GM06990 (cell line): Measurements from ENCODE around the gene DACT2.

ENCODE experiments used
- DNase-seq: peaks from one replicate; pipeline ENCODE4 v3.0.0-alpha.2; 2011; ENCODE audit not compliant: insufficient read length; ENCODE audit errors: extremely low read depth
- H3K27me3 ChIP-seq: replicated peaks from 2 replicates; pipeline ENCODE4 v1.6.0; 2011; ENCODE audit warnings: low read length; ENCODE audit not compliant: control insufficient read depth, insufficient read depth
- H3K36me3 ChIP-seq: 2 replicates; pipeline ENCODE4 v1.5.1; 2011; ENCODE audit warnings: low read length; ENCODE audit not compliant: control insufficient read depth, insufficient read depth
- H3K4me3 ChIP-seq: replicated peaks from 2 replicates; pipeline ENCODE4 v1.5.1; 2011; ENCODE audit warnings: low read depth, mild to moderate bottlenecking, control low read depth, low read length
- TF ChIP-seq, protein P1 (sequence below): IDR thresholded peaks from 2 replicates; pipeline ENCODE4 v1.5.1; 2011; ENCODE audit warnings: low read length, control low read depth, mild to moderate bottlenecking, inconsistent platforms; ENCODE audit not compliant: insufficient read depth, poor library complexity, severe bottlenecking

DACT2 gene

DNA sequence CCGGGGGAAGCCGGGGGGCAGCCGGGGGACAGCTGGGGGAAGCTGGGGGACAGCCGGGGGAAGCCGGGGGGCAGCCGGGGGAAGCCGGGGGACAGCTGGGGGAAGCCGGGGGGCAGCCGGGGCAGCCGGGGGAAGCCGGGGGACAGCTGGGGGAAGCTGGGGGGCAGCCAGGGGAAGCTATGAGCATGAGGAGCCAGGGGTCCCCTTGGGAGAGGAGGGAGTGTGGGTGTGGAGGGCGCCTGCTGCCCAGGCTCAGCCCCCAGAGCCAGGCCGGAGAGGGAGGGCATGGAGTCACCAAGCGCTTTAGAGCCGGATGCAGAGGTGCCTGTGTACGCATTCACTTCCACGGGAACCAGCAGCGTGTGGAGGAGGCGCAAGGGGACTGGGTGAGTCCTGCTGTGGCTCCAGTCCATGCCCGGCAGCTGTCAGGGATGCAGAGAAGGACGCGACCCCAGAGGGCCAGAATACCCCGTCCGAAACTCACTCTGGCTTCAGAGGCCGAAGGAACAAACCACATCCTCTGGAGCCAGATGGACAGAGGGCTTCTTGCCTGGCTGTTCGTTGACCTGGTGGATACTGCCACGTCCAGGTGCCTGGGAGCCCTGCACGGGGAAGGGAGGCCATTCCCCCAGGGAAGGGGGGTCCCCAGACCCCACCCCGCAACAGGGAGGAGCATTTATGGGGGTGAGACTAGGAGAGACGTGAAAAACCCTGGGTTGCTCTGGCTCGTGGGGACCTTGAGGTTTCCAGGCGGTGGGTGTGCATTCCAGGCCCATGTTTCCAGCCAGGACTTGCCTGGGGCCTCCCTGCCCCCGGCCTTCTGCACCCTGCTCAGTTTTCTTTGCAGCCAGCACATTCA is 26.5 kb upstream of the DACT2 start:
- TF ChIP-seq, protein P1, sequence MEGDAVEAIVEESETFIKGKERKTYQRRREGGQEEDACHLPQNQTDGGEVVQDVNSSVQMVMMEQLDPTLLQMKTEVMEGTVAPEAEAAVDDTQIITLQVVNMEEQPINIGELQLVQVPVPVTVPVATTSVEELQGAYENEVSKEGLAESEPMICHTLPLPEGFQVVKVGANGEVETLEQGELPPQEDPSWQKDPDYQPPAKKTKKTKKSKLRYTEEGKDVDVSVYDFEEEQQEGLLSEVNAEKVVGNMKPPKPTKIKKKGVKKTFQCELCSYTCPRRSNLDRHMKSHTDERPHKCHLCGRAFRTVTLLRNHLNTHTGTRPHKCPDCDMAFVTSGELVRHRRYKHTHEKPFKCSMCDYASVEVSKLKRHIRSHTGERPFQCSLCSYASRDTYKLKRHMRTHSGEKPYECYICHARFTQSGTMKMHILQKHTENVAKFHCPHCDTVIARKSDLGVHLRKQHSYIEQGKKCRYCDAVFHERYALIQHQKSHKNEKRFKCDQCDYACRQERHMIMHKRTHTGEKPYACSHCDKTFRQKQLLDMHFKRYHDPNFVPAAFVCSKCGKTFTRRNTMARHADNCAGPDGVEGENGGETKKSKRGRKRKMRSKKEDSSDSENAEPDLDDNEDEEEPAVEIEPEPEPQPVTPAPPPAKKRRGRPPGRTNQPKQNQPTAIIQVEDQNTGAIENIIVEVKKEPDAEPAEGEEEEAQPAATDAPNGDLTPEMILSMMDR, result no peak
- H3K27me3 ChIP-seq, result no peaks in the 10 kb centered on the region
- H3K4me3 ChIP-seq, result no peak overlapping the region
- no peak for DNase-seq
- no peaks in the 10 kb centered on the region for H3K36me3 ChIP-seq

DNA sequence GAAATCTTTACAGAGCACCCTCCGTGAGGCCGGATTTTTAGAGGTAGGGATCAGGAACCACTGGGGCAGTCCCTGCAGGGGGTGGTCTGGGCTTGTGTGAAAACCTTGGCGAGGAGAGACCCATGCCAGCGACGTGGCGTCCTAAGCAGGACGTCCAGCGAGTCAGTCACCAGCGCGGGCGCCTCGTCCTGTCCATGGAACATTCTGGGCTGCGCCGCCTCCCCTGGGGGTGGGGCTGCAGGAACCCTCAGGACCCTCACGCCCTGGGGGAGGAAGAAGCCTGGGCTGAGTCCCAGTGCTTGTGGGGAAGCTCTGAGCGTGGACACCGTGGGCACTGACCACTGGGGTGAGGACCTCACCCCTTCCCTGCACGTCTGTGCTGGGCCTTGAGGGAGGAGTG is 25.7 kb upstream of the DACT2 start:
- no peaks in the 10 kb centered on the region for H3K36me3 ChIP-seq
- no peaks in the 10 kb centered on the region for H3K27me3 ChIP-seq
- TF ChIP-seq, protein P1, result no peak
- no peak for DNase-seq
- no peak overlapping the region for H3K4me3 ChIP-seq

DNA sequence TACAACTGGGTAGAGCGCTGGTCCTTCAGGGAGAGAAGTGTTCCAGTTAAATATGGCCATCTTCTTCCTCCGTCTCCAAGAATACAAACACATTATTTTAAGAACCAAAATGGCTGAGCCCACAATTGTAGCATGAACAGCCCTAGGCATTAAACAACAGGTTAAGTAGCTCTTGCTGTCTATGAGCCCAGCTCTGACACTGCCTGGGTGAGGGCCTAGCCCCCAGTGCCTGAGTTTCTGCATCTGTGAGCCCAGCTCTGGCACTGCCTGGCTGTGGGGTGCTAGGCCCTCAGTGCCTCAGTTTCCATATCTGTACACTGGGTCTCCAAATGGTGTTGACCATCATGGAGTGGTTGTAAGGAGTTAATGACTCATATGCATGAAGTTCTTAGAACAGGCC is 24.8 kb upstream of the DACT2 start:
- no peaks in the 10 kb centered on the region for H3K27me3 ChIP-seq
- no peak overlapping the region for H3K4me3 ChIP-seq
- no peaks in the 10 kb centered on the region for H3K36me3 ChIP-seq
- TF ChIP-seq, protein P1, result no peak
- DNase-seq, result no peak

DNA sequence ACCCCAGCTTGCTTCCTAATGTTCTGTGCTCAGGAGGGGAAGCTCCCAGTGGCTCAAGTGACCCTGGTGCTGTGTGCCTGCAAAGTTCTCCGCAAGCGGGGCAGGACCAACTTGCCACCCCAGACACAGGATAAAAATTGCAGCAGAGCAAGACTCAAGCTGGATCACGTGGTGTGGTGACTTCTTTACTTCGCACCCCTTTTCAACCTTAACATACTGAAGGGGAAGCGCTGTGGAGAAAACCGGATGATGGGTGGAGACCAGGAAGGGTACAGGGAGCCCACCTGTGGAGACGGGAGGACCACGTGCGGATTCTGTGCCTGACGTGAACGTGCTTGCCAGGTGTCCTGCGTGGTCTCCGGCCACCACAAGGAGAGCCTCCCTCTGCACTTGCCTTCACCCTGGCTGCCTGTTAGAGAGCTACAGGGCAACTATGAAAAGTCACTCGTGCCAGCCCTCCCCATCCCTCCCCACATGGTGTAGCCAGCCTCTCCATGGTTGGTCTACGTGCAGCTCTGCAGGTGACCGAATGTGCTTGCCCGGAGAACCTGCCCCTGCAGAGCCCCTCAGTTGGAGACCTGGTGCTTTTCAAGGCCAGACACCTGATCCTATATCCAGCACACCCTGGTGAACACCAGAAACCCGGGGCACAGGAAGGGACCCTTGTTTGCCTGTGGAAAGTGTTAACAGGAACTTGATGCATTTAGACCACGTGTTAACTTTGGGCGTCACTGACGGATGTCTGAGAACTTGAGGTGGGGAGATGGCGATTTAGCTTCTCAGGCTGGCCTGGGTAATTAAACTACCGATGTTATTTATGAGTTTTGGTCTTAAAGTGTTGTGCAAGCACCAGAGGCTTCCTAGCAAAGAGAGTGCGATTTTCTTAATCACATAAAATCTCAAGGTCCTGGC is 23.9 kb upstream of the DACT2 start:
- H3K36me3 ChIP-seq, result no peaks in the 10 kb centered on the region
- DNase-seq, result no peak
- no peak overlapping the region for H3K4me3 ChIP-seq
- H3K27me3 ChIP-seq, result no peaks in the 10 kb centered on the region
- TF ChIP-seq, protein P1, result no peak

DNA sequence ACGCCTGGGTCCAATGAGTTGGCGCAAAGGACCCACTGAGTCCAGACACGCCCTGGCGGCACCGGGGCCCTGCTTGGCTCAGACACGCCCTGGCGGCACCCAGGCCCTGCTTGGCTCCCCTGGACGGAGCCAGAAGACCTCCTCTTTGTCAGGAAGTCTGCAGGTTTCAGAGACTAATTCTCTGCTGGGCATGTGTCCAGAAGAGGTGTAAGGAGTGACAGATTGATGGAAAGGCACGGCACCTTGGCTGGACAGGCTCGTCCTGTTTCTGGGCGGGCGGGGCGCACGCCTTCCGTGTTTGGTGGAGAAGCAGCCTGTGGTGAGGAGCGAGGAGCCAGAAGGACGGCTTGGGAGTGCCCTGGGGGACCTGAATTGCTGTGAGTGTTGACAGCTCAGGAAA is 23.1 kb upstream of the DACT2 start:
- no peaks in the 10 kb centered on the region for H3K36me3 ChIP-seq
- DNase-seq, result no peak
- H3K27me3 ChIP-seq, result no peaks in the 10 kb centered on the region
- TF ChIP-seq, protein P1, result no peak
- no peak overlapping the region for H3K4me3 ChIP-seq
